Femur (tissue), 1 donor: ENCODE measurements around the gene DOCK1.

Source experiments
- DNase-seq: peaks from one replicate; pipeline ENCODE4 v3.0.0-alpha.2; 2017

Gene DOCK1

GRCh38 chr10:126955396-126955795 lies 50.2 kb downstream of the DOCK1 start:
- DNase-seq: no peak

GRCh38 chr10:126955934-126956711 lies 50.9 kb downstream of the DOCK1 start:
- DNase-seq: no peak

GRCh38 chr10:126956712-126957108 lies 51.5 kb downstream of the DOCK1 start:
- DNase-seq: no peak

- no peak for DNase-seq
Observed at GRCh38 chr10:126957111-126957510, 51.9 kb downstream of the DOCK1 start.

- no peak for DNase-seq
Observed at GRCh38 chr10:126959431-126959830, 54.2 kb downstream of the DOCK1 start.

GRCh38 chr10:126959906-126960685 lies 54.9 kb downstream of the DOCK1 start:
- no peak for DNase-seq

GRCh38 chr10:126963354-126963753 lies 58.1 kb downstream of the DOCK1 start:
- DNase-seq: no peak

- no peak for DNase-seq
Observed at GRCh38 chr10:126964190-126964589, 59.0 kb downstream of the DOCK1 start.

- no peak for DNase-seq
Observed at GRCh38 chr10:126966938-126967337, 61.7 kb downstream of the DOCK1 start.

- DNase-seq: no peak
Observed at GRCh38 chr10:126969310-126969709, 64.1 kb downstream of the DOCK1 start.

GRCh38 chr10:126972635-126973414 lies 67.6 kb downstream of the DOCK1 start:
- no peak for DNase-seq

- no peak for DNase-seq
Observed at GRCh38 chr10:126975221-126975620, 70.0 kb downstream of the DOCK1 start.

- no peak for DNase-seq
Observed at GRCh38 chr10:126977216-126977615, 72.0 kb downstream of the DOCK1 start.

GRCh38 chr10:126979311-126979710 lies 74.1 kb downstream of the DOCK1 start:
- no peak for DNase-seq

GRCh38 chr10:126993208-126993607 lies 88.0 kb downstream of the DOCK1 start:
- DNase-seq: no peak

- DNase-seq: no peak
Observed at GRCh38 chr10:126997801-126998590, 92.8 kb downstream of the DOCK1 start.

- no peak for DNase-seq
Observed at GRCh38 chr10:127000598-127000997, 95.4 kb downstream of the DOCK1 start.

GRCh38 chr10:127003032-127003685 lies 97.9 kb downstream of the DOCK1 start:
- no peak for DNase-seq

GRCh38 chr10:127006453-127006852 lies 101.2 kb downstream of the DOCK1 start:
- no peak for DNase-seq

- no peak for DNase-seq
Observed at GRCh38 chr10:127009366-127009765, 104.1 kb downstream of the DOCK1 start.

- no peak for DNase-seq
Observed at GRCh38 chr10:127011174-127011573, 105.9 kb downstream of the DOCK1 start.
